ENCODE data around the gene MCOLN2.

MCOLN2 gene

DNA sequence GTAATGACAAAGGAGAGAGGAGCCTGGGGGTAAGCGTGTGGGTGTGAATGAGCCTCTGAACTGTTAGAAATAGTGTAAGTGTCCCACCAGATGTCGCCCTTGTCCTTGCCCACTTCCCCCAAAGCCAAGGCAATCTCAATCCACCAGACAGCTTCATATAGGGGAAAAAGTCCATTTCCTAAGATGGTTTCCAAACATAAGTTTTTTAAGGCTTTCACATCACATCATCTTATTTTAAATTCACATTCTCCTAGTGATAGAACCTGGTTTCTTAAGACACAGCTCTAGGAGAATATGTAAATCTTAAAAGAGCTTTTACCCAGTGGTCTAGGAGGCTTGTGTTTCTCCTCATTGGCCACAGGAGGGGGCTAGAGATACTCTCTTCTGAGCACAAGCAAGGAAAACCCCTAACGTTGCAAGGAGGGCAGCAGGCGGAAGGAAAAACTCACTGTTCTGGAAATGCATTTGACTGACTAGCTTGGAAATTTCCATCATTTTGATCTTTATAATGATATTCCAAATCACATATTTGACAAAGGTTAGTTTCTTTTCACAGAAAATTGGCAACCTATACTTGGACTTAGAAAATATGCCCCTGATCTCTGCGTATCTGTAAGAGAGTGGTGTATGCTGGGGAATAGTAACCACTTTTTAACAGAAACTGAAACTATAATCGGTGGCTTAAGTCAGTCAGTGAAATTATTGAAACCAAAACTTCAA lies 52.0 kb downstream of the MCOLN2 start:
- TF ChIP-seq FOXA1 (IDR thresholded peaks at IDR 0.05) (no peak), ARNT (IDR thresholded peaks at IDR 0.05) (no peak), HDGF (IDR thresholded peaks at IDR 0.05; ENCODE audit: borderline replicate concordance) (no peak), L3MBTL2 (conservative IDR thresholded peaks at IDR 0.05) (no peak), ELF4 (IDR thresholded peaks at IDR 0.05) (no peak), FOXK2 (IDR thresholded peaks at IDR 0.05) (no peak), SUZ12 (IDR thresholded peaks at IDR 0.05) (no peak), SP1 (IDR thresholded peaks at IDR 0.05) (no peak), FOXM1 (IDR thresholded peaks at IDR 0.05; ENCODE audit: borderline replicate concordance) (no peak), BHLHE40 (IDR thresholded peaks at IDR 0.05; ENCODE audit: borderline replicate concordance) (no peak), NFRKB (IDR thresholded peaks at IDR 0.05) (no peak), ZNF384 (IDR thresholded peaks at IDR 0.05) (no peak)
- CTCF ChIA-PET = interaction anchor here (0.6 to 2.8 kb wide), 48 partner anchors 9 to 631 kb away, joined by 3 to 48 read pairs (median 4); partner anchors contain the start of genes BCL10 and C1orf52
- POLR2A ChIA-PET = interaction anchor here (0.8 kb wide), 1 partner anchor 133 kb away, joined by 3 read pairs; no protein-coding TSS in a partner anchor
- DNase-seq (ENCODE audit: extremely low spot score) = peak; percentile 83

DNA sequence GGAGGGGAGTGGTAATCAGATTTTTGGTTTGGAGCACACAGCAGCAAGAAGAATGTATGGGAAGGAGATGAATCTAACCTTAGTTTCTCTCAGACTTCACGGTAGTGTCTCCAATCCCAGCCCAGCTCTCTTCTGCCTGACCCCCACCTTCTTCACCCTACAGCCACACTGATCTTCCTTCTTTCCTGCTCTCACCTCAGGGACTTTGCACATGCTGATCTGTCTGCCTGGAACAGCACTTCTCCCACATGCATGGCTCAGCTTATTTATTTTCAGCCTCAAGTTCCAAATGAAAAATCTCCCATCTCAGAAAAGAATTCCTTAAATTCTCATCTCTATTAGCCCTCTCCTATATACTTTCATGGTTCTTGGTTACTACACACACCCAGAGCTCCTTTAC lies 55.1 kb downstream of the MCOLN2 start:
- ChIA-PET POLR2A (no interaction called here), CTCF (no interaction called here)
- no peak for DNase-seq (ENCODE audit: extremely low spot score)
- TF ChIP-seq ARNT (IDR thresholded peaks at IDR 0.05) (no peak), L3MBTL2 (conservative IDR thresholded peaks at IDR 0.05) (no peak), SP1 (IDR thresholded peaks at IDR 0.05) (no peak), NFRKB (IDR thresholded peaks at IDR 0.05) (no peak), HDGF (IDR thresholded peaks at IDR 0.05; ENCODE audit: borderline replicate concordance) (no peak), ELF4 (IDR thresholded peaks at IDR 0.05) (no peak), FOXA1 (IDR thresholded peaks at IDR 0.05) (no peak), CTBP1 (IDR thresholded peaks at IDR 0.05; ENCODE audit: borderline replicate concordance) (no peak), ZNF384 (IDR thresholded peaks at IDR 0.05) (no peak), FOXM1 (IDR thresholded peaks at IDR 0.05; ENCODE audit: borderline replicate concordance) (no peak), TARDBP (IDR thresholded peaks at IDR 0.05) (no peak), SUZ12 (IDR thresholded peaks at IDR 0.05) (no peak)

DNA sequence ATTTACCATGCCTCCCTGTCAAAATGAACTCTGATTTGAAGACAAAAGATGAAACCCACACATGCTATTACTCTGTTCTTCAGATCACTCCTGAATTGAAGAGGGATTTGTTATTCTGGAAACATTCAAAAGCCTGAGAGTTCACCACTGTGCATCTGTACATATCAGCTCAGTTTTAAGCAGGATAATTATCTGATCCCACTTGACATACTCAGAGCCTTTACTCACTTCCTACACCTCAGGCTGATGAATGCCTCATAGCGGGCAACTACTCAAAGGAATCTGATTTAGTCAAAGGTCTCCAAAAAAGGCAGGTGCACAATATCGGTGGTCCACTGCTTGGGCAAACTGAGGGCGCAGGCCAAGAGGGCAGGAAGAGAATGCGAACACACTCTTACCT lies 56.4 kb downstream of the MCOLN2 start:
- ChIA-PET POLR2A (no interaction called here), CTCF (no interaction called here)
- DNase-seq (ENCODE audit: extremely low spot score) = no peak
- TF ChIP-seq ELF4 (IDR thresholded peaks at IDR 0.05) (no peak), SUZ12 (IDR thresholded peaks at IDR 0.05) (no peak), CTBP1 (IDR thresholded peaks at IDR 0.05; ENCODE audit: borderline replicate concordance) (no peak), SP1 (IDR thresholded peaks at IDR 0.05) (no peak), ZNF384 (IDR thresholded peaks at IDR 0.05) (no peak), FOXK2 (IDR thresholded peaks at IDR 0.05) (no peak), HDGF (IDR thresholded peaks at IDR 0.05; ENCODE audit: borderline replicate concordance) (no peak)

- ChIA-PET CTCF (interaction anchor here (0.6 kb wide), 1 partner anchor 165 kb away, joined by 5 read pairs; no protein-coding TSS in a partner anchor), POLR2A (no interaction called here)
- DNase-seq (ENCODE audit: extremely low spot score) = no peak
- TF ChIP-seq FOXK2 (IDR thresholded peaks at IDR 0.05) (no peak), NFRKB (IDR thresholded peaks at IDR 0.05) (no peak), FOXM1 (IDR thresholded peaks at IDR 0.05; ENCODE audit: borderline replicate concordance) (no peak)
These were observed 57.2 kb downstream of the MCOLN2 start for GRCh38 chr1:84939761-84940160.

DNA sequence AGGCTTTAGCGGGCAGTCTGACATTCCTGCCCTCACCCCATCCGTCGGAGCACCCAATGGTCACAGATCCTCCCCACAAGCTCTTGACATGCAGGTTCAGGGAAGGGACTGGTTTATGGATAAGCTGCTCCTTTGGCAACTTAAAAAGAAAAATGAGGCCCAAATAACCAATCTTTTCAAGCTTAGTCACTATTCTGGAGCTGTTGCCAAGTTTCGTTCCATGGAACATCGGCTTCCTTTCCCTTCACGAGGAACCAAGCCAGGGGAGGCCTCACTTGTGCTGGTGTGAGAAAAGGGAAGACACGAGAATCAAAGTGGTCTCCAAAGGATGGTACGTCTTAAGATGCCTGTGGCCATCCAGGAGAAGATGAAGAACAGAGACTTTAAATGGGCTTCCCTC lies 57.8 kb downstream of the MCOLN2 start:
- TF ChIP-seq ARNT (IDR thresholded peaks at IDR 0.05) (no peak), ELF4 (IDR thresholded peaks at IDR 0.05) (no peak), FOXA1 (IDR thresholded peaks at IDR 0.05) (no peak), BHLHE40 (IDR thresholded peaks at IDR 0.05; ENCODE audit: borderline replicate concordance) (no peak), TARDBP (IDR thresholded peaks at IDR 0.05) (no peak)
- ChIA-PET POLR2A (no interaction called here), CTCF (interaction anchor here (0.6 to 1.4 kb wide), 2 partner anchors 164 to 166 kb away, joined by 5 read pairs; no protein-coding TSS in a partner anchor)
- no peak for DNase-seq (ENCODE audit: extremely low spot score)

DNA sequence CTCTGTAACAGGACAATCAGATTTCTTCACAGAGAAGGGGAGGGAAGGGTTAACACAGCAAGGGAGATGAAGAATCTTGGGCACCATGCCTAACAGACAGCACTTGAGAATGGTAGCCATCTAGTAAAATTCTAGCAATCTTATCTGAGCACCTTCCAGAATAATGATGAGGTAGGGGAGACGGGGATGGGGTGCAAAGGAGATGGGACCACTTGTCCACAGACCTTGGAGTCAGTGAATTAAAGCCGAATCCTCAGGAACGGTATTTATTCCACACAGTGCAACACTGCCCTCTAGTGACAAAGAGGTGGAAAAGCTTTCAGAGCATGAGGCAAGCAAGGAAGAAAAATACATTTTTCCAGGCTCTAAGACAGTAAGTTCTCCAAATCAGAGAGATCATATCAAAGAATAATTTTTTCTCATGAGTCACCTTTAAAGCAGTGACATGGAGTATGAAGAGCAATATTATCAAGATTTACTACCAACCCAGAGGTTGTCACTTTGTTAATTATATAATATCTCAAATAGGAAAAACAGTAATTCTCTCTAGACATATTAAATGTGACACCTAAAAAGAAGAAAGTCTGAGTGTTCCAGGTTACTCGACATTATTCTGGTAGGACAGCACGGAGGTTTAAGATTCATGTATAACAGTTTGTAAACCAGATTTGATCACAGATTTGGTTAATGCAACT lies 60.6 kb downstream of the MCOLN2 start:
- POLR2A ChIA-PET = no interaction called here
- peak; percentile 82 for DNase-seq (ENCODE audit: extremely low spot score)
- CTCF ChIA-PET = interaction anchor here (0.6 to 1.7 kb wide), 3 partner anchors 154 to 192 kb away, joined by 3 to 15 read pairs (median 5); no protein-coding TSS in a partner anchor

More for the DNA sequence above, 60.6 kb downstream of the MCOLN2 start:
- no peak for TF ChIP-seq L3MBTL2 (conservative IDR thresholded peaks at IDR 0.05)
- TF ChIP-seq CTBP1 (IDR thresholded peaks at IDR 0.05; ENCODE audit: borderline replicate concordance) = no peak
- TF ChIP-seq, protein P1, sequence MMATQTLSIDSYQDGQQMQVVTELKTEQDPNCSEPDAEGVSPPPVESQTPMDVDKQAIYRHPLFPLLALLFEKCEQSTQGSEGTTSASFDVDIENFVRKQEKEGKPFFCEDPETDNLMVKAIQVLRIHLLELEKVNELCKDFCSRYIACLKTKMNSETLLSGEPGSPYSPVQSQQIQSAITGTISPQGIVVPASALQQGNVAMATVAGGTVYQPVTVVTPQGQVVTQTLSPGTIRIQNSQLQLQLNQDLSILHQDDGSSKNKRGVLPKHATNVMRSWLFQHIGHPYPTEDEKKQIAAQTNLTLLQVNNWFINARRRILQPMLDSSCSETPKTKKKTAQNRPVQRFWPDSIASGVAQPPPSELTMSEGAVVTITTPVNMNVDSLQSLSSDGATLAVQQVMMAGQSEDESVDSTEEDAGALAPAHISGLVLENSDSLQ (IDR thresholded peaks at IDR 0.05) = no peak
- no peak for TF ChIP-seq SUZ12 (IDR thresholded peaks at IDR 0.05)
- TF ChIP-seq NFRKB (IDR thresholded peaks at IDR 0.05) = no peak
- TF ChIP-seq ZNF384 (IDR thresholded peaks at IDR 0.05) = no peak
- no peak for TF ChIP-seq HDGF (IDR thresholded peaks at IDR 0.05; ENCODE audit: borderline replicate concordance)
- TF ChIP-seq FOXM1 (IDR thresholded peaks at IDR 0.05; ENCODE audit: borderline replicate concordance) = no peak
- TF ChIP-seq LEF1 (IDR thresholded peaks at IDR 0.05; ENCODE audit: borderline replicate concordance) = no peak
- no peak for TF ChIP-seq FOXA1 (IDR thresholded peaks at IDR 0.05)
- no peak for TF ChIP-seq BHLHE40 (IDR thresholded peaks at IDR 0.05; ENCODE audit: borderline replicate concordance)
- TF ChIP-seq FOXK2 (IDR thresholded peaks at IDR 0.05) = no peak
- no peak for TF ChIP-seq SP1 (IDR thresholded peaks at IDR 0.05)
- TF ChIP-seq ELF4 (IDR thresholded peaks at IDR 0.05) = no peak
- TF ChIP-seq ARNT (IDR thresholded peaks at IDR 0.05) = no peak
- TF ChIP-seq TARDBP (IDR thresholded peaks at IDR 0.05) = no peak
